NCI-H2081 treated with DMSO at 0.1 percent for 48 hours (cell line): ENCODE results near the gene TBCK.

Source experiments
- DNase-seq: peaks from one replicate; lab custom pipeline; 2025; lab: John Stamatoyannopoulos, UW

Gene TBCK

DNA sequence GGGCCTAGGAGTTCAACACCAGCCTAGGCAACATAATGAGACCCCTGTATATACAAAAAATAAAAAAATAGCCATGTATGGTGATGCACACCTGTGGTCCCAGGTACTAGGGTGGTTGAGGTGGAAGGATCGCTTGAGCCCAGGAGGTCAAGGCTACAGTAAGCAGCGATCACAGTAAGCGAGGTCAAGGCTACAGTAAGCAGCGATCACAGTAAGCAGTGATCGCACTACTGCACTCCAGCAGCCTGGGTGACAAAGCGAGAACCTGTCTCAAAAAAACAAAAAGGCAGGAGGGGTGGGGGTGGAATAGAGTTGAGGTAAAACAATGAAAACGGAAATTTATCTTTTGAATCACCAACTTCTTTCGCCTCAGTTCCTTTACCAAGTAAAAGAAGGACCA, 29.4 kb downstream of the TBCK start:
- no peak for DNase-seq

GRCh38 chr4:106284227-106284626, 31.8 kb downstream of the TBCK start:
- DNase-seq: no peak

GRCh38 chr4:106277140-106277675, 38.8 kb downstream of the TBCK start:
- no peak for DNase-seq

DNA sequence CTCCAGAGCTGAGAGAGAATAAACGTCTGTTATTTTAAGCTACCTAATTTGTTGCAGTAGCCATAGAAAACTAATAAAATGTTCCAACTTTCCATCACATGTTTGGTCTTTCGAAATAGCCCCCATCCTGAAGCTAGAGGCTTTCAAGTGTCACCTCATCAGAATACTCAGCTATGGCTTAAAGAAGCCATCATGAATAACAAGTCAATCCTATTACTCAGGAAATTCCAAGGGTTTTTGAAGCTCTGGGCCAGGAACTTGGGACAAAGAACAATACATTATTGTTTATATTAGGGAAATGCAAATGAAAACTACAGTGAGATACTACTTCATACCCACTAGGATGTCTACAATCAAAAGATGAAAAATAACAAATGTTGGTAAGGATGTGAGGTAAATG, 42.2 kb downstream of the TBCK start:
- no peak for DNase-seq

- no peak for DNase-seq
These were observed 45.3 kb downstream of the TBCK start for GRCh38 chr4:106270736-106271135.

GRCh38 chr4:106269711-106270110, 46.3 kb downstream of the TBCK start:
- no peak for DNase-seq

DNA sequence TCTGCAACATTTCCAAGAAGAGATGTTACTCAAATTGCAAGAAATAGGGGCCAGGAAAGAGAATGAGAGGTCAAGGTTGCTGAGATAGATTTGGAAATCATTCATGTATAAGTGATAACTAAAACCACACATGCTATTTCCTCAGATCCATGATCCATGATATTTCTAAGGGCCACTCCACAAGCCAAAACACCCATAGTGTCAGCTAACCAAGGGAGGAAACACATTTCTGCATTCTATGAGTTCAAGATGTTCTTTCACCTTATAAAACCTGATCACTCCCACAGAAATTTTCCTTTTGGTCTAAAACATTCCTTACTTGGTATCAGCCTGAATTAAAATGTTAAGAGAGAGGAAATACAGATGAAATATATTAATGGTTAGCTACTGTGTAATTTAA, 47.2 kb downstream of the TBCK start:
- no peak for DNase-seq

GRCh38 chr4:106266201-106266600, 49.8 kb downstream of the TBCK start:
- no peak for DNase-seq

GRCh38 chr4:106264331-106264728, 51.7 kb downstream of the TBCK start:
- DNase-seq: no peak

DNA sequence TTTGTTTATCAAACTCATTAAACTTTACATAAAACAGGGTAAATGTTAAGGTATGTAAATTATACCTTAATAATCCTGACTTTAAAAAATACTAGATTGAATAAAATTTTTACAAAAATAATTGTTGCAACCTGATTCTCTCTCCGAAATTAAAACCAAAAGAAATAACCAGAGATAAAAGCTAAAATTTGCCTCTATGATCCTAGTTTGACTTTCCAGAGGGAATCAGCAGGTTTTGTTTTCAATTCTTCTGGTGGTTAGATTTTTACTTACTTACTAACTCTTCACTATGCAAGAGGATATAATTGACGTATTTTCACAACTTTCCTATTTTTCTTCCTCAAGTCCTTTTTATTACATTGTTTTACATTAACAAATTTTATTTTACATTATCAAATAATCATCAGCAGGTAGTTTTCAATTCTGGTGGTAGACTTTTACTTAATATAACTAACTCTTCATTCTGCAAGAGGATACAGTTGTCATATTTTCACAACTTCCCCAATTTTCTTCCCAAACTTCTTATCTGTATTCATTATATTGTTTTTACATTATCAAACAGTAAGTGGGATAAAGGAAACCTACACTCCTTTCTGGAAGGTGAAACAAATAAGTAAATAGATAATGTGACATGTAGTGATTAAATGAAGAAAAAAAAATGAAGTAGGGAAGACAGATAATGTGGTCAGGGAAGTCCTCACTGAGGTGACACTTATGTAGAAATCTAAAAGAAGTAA, 52.2 kb downstream of the TBCK start:
- no peak for DNase-seq

DNA sequence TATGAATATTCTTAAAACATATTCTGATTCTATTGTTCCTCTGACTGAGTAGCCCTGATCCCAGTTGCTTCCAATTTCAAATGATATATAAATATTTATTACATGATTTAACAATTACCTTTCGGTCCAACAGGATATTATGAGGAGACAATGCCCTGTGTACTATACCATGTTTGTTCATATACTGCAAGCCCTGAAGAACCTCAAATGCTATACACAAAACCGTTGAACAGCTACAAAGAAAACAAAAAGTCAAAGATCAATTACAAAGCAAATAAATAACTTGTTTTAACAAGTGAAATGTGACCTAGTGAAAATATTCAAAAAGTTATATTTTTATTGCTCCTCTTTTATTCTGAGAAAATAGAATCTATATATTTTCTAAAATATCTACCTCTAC, 54.0 kb downstream of the TBCK start:
- DNase-seq: no peak

DNA sequence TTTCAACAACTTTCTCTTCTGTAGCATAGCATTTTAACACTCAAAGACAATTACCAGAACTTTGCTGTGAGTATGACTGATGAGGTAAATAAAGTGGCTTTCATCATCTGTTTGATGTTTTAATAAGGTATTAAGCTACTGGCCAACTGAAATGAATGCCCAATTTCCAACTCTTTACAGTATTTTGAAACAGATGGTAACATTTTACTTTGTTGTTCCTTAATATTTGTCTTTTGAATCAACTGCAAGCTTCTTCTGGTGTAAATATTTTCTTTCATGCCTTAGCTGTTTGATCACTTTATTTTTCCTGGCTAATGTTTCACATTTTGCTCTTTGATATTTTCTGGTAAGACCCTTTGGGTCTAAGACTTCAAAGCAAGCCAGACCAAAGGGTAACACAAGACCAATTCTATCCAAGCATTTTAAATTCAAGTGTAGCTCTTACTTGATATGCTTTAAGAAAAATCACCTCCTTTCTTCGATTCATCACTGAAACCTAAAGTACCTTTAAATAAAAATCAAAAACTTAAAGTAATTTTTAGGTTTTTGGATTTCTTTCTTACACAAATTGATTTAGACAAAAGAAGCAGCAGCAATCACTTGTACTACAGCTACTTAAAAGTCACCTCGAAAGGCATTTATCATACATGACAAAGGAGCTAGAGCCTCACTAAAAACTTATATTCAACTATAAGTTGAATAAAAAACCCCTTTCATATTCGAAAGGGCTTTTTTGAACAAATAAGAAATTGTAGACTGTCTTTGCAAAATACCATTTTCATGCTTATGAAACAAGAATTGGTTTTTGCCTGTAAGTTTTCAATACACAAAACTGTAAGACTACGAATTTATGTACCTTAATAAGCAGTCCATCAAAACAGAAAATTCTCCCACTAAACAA, 57.6 kb downstream of the TBCK start:
- DNase-seq: no peak

GRCh38 chr4:106256190-106256589, 59.8 kb downstream of the TBCK start:
- no peak for DNase-seq

- DNase-seq: no peak
These were observed 60.8 kb downstream of the TBCK start for GRCh38 chr4:106255195-106255594.

- DNase-seq: no peak
These were observed 62.5 kb downstream of the TBCK start for GRCh38 chr4:106253364-106254129.

DNA sequence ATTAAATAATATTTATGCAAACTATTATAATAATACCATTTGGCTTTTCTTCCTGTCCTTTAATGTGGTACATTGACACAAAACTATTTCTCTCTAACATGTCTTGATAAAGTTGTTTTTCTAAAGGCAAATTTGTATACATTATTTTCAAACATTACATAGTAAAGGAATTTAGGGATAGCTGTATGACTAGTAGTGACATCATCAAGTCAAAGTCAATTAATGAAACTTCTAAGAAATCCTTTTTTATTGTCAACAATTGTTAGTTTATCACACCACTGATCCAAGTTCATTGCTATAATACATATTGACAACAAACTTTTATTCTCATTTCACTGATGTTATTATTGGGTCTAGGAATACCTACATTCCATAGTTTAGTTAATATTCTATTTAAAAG, 68.4 kb downstream of the TBCK start:
- no peak for DNase-seq

DNA sequence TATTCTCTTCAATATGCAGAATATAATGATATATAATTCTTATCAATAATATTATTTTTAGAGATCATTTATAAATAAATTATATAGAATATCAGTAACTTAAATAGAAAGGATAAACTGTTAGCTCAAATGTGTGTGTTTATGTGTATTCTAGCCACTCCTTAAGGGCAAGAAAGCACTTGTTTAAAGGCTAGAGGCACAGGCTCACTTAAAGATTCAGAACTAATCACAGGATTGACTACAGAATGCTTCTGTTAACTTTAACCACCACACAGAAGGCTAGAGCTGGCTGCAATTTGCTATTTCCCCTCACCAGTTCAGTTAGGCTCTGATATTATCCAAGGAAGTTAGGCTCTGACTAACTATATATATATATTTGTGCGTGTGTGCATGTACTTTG, 69.6 kb downstream of the TBCK start:
- no peak for DNase-seq

DNA sequence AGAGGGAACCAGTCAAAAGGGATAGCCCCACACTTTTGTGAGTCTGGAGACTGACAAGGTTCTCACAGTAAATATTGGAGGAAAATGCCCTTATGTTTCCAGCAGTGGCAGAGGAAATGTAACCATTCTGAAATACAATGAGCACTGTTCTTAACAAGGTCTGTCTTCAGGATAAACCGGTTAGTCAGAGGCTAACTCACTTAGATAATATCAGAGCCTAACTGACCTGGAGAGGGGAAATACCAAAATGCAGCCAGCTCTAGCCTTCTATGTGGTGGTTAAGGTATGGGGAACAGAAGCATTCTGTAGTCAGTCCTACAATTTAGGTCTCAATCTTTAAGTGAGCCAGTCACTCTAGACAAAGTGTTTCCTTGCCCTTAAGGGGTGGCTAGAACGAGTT, 70.8 kb downstream of the TBCK start:
- no peak for DNase-seq

GRCh38 chr4:106240699-106241098, 75.3 kb downstream of the TBCK start:
- no peak for DNase-seq

DNA sequence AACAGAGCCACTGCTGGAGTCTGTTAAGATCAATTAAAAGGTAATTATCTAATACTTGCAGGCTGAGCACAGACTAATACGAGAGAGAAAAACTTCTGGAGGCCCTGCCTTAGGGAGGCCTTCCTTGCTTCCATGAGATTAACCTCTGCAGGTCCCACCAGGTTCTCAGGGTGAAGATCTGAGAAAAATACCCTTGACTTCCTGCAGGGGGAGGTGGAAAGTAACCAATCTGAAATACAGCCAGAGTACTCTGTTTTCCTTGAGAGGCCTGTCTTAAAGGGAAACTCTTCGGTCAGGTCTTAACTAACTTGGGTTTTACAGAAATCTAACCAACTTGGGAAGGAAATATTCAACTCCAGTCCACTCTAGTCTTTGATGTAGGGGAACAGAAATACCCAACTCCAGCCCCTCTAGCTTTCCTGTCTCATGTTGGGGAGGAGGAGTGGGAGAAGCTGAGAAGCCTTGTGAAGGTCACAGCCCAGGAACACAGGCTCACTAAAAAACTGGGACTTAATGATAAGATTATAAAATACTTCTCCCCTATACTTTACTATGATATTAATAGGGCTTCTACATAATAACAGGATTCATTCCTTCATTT, 77.1 kb downstream of the TBCK start:
- no peak for DNase-seq

DNA sequence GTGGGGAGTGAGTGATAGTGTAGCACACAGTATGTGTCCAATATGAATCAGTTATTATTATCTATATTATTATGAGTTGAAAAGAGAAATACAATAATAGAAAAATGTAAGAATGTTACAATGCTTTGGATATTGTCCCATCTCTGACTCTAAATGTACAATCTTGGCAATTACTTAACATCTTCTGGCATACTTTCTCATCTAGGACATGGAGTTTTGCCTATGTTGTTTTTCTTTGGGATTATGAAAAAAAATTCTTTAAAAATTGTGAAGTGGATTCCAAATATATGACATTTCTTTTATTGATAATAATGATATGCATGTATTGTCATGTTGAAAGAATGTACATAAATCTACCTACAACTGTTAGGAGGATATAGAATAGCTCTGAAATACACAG, 84.1 kb downstream of the TBCK start:
- no peak for DNase-seq

DNA sequence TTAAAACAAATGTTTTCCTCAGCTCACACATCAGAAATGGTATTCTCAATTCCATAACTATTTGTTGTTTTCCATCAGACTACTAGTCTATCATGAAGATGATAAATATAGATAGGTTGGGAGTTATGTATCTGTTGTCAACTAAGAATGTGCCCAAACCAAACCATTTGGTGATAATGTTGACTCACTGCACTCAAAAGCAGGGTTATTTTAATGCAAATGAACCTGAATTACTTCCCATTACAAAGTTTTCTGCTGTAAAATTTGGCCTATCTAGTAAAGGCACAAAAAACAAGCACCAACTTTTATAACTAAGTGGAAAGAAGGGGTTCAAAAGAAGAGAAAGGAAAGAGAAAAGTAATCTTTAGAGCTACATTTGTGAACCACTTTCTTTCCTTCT, 93.5 kb downstream of the TBCK start:
- DNase-seq: no peak
